HT-29 (cell line): ENCODE results near the gene DROSHA. TPM values are rescaled to one million over a fixed set of nuclear protein-coding genes. Genes with fewer than 3 reads are reported as not detected.

ENCODE experiments used
- DNase-seq: peaks from one replicate; pipeline ENCODE4 v3.0.0-alpha.2; 2015; ENCODE audit warnings: low spot score
- total RNA-seq: library from RNA; depleted of rRNA; stranded (reverse); fragments of >200 nt; shearing (Covaris generic); gene quantifications from 2 replicates; pipeline ENCODE4 v1.2.3, GENCODE V29; 2014

Gene DROSHA
- total RNA-seq, 1 experiment from 2014 or later, result 42.5 TPM

- no peak for DNase-seq
These were observed 66.6 kb downstream of the DROSHA start for GRCh38 chr5:31465291-31465690.

GRCh38 chr5:31464081-31464480, 67.8 kb downstream of the DROSHA start:
- DNase-seq, result no peak

- DNase-seq, result no peak
These were observed 68.5 kb downstream of the DROSHA start for GRCh38 chr5:31463351-31463750.

- DNase-seq, result no peak
These were observed 72.3 kb downstream of the DROSHA start for GRCh38 chr5:31459594-31459993.

GRCh38 chr5:31455172-31455571, 76.7 kb downstream of the DROSHA start:
- DNase-seq, result no peak

- no peak for DNase-seq
These were observed 78.4 kb downstream of the DROSHA start for GRCh38 chr5:31453522-31453921.

GRCh38 chr5:31452314-31452713, 79.6 kb downstream of the DROSHA start:
- no peak for DNase-seq

- no peak for DNase-seq
These were observed 81.9 kb downstream of the DROSHA start for GRCh38 chr5:31449962-31450361.

- no peak for DNase-seq
These were observed 82.7 kb downstream of the DROSHA start for GRCh38 chr5:31449174-31449573.

- DNase-seq, result no peak
These were observed 86.8 kb downstream of the DROSHA start for GRCh38 chr5:31445041-31445600.

GRCh38 chr5:31443572-31443971, 88.3 kb downstream of the DROSHA start:
- DNase-seq, result no peak

GRCh38 chr5:31442058-31442745, 89.7 kb downstream of the DROSHA start:
- no peak for DNase-seq

GRCh38 chr5:31436851-31437250, 95.0 kb downstream of the DROSHA start:
- no peak for DNase-seq

- DNase-seq, result no peak
These were observed 96.2 kb downstream of the DROSHA start for GRCh38 chr5:31435730-31436129.

- DNase-seq, result no peak
These were observed 97.0 kb downstream of the DROSHA start for GRCh38 chr5:31434898-31435297.

- DNase-seq, result no peak
These were observed 98.7 kb downstream of the DROSHA start for GRCh38 chr5:31433229-31433628.

GRCh38 chr5:31427724-31428309, 104.1 kb downstream of the DROSHA start:
- DNase-seq, result no peak

- DNase-seq, result no peak
These were observed 104.7 kb downstream of the DROSHA start for GRCh38 chr5:31427013-31427723.

- DNase-seq, result no peak
These were observed 109.9 kb downstream of the DROSHA start for GRCh38 chr5:31421806-31422586.

- DNase-seq, result no peak
These were observed 114.4 kb downstream of the DROSHA start for GRCh38 chr5:31417512-31417911.

GRCh38 chr5:31416547-31416946, 115.3 kb downstream of the DROSHA start:
- no peak for DNase-seq

GRCh38 chr5:31415960-31416359, 115.9 kb downstream of the DROSHA start:
- no peak for DNase-seq
